ENCODE measurements around the gene USP43.
"Not testable (repeated sequence)": the region's sequence is repeated elsewhere in the genome, so short reads cannot be mapped to it uniquely, and the experiment has no call there.

USP43 gene, protein sequence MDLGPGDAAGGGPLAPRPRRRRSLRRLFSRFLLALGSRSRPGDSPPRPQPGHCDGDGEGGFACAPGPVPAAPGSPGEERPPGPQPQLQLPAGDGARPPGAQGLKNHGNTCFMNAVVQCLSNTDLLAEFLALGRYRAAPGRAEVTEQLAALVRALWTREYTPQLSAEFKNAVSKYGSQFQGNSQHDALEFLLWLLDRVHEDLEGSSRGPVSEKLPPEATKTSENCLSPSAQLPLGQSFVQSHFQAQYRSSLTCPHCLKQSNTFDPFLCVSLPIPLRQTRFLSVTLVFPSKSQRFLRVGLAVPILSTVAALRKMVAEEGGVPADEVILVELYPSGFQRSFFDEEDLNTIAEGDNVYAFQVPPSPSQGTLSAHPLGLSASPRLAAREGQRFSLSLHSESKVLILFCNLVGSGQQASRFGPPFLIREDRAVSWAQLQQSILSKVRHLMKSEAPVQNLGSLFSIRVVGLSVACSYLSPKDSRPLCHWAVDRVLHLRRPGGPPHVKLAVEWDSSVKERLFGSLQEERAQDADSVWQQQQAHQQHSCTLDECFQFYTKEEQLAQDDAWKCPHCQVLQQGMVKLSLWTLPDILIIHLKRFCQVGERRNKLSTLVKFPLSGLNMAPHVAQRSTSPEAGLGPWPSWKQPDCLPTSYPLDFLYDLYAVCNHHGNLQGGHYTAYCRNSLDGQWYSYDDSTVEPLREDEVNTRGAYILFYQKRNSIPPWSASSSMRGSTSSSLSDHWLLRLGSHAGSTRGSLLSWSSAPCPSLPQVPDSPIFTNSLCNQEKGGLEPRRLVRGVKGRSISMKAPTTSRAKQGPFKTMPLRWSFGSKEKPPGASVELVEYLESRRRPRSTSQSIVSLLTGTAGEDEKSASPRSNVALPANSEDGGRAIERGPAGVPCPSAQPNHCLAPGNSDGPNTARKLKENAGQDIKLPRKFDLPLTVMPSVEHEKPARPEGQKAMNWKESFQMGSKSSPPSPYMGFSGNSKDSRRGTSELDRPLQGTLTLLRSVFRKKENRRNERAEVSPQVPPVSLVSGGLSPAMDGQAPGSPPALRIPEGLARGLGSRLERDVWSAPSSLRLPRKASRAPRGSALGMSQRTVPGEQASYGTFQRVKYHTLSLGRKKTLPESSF

DNA sequence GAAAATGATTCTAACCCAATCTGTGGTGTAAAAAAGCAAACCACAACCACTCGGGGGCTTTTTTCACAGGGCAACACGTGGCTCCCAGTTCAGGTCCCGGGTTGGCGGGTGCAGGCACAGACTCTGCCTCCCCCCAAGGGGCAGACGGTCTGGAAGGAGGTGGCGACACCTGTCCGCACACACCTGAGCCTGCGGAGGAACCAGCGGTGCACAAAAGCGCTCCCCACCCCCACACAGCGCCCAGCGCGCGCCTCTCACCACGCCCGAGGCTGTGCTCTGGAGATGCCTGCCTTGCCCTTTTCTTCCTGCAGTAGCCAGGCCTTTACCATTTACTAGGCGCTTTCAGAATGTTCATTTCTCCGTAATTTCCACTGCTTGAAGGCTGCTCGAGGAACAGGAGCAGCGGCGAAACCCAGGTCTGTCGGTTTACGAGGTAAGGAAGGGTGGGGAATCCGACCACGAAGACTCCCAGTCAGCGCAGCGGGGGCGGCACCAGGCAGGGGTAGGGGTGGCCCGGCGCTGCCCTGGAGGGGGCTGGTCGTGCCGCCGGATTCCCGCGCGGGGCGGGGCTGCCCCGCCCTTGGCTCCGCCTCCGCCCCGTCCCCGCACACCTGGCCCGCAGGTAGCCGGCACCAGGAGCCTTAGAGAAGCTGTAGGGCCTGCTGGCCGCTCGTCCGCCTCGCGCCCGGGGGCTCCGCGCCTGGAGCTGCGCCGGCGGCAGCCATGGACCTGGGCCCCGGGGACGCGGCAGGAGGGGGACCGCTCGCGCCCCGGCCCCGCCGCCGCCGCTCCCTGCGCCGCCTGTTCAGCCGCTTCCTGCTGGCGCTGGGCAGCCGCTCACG lies at the start of gene USP43:
USP43 (plus strand) TSS at position 608 of the 842 bp plus-strand sequence; CDS start at position 724, 116 bp downstream.
- no peak for DNase-seq

DNA sequence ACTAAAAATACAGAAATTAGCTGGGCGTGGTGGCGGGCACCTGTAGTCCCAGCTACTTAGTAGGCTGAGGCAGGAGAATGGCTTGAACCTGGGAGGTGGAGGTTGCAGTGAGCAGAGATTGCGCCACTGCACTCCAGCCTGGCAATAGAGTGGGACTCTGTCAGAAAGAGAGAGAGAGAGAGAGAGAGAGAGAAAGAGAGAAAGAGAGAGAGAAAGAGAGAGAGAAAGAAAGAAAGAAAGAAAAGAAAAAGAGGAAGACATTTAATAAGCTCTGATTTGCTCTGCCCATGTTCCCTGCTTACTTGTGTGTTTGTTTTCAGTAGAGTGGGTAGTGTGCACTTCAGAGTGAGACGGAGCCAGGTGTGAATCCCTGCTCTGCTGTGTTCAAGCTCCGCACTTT lies 47.7 kb upstream of the USP43 start:
- DNase-seq, result not testable (repeated sequence)

DNA sequence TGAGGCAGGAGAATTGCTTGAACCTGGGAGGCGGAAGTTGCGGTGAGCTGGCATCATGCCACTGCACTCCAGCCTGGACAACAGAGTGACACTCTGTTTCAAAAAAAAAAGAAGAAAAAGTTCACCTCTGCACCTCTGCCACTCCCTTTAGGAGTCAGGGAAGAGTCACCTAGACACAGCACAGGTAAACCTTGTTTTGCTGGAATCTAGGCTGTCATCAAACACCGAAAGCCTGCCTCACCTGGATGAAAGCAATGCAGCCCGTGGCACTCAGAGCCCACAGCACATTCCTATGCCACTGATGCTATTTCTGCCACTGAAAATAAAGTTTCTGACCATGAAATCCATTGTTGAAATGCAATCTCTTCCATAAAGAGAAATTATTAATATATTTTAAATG lies 46.7 kb upstream of the USP43 start:
- DNase-seq, result no peak

DNA sequence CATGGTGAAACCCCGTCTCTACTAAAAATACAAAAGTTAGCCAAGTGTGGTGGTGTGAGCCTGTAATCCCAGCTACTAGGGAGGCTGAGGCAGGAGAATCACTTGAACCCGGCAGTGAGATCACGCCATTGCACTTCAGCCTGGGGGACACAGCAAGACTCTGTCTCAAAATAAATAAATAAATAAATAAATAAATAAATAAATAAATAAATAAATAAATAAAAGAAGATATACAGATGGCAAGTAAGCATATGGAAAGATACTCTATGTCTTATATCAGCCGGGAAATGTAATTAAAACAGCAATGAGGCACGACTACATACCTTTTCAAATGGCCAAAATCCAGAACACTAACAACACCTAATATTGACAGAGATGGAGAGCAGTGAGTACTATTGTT lies 40.7 kb upstream of the USP43 start:
- DNase-seq, result not testable (repeated sequence)

DNA sequence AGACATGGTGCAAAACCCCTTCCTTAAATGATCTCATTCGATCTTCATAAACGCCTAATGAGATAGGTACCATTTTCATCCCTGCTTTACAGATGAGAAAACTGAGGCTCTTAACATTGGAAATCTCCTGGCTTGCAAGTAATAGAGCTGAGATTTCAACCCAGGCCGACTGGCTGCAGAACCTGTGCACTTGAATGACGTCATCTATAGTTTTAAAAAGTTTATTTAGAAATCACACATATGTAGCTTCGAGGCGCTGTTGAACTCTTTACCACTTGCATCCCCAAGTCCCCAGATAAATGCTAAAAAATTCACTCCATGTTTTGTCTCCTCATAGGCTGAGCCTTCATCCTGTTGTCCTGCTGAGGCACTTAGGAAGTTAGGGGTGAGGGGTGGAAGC lies 38.9 kb upstream of the USP43 start:
- no peak for DNase-seq

DNA sequence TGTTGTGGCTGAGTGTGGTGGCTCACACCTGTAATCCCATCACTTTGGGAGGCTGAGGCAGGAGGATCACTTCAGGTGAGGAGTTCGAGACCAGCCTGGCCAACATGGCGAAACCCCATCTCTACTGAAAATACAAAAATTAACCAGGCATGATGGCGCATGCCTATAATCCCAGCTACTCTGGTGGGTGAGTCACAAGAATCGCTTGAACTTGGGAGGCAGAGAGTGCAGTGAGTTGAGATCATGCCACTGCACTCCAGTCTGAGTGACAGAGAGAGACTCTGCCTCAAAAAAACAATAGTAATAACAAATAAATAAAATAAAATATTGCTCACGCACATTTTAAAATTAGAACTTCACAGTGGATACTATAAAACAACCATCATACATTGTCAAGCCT lies 38.3 kb upstream of the USP43 start:
- DNase-seq, result not testable (repeated sequence)

DNA sequence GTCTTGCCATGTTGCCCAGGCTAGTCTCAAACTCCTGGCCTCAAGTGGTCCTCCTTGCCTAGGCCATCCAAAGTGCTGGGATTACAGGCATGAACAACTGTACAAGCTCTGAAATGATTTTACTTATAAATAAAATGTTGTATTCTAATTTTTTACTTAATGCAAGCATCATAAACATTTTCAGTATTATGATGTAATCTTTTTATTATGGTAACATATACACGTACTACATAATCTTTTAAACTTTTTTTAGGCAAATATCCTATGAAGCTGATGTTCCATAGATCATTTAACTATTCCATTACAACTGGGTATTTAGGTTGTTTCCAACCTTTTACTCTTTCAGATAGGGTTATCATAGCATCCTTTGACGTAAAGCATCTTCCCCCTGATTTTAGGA lies 33.8 kb upstream of the USP43 start:
- no peak for DNase-seq

DNA sequence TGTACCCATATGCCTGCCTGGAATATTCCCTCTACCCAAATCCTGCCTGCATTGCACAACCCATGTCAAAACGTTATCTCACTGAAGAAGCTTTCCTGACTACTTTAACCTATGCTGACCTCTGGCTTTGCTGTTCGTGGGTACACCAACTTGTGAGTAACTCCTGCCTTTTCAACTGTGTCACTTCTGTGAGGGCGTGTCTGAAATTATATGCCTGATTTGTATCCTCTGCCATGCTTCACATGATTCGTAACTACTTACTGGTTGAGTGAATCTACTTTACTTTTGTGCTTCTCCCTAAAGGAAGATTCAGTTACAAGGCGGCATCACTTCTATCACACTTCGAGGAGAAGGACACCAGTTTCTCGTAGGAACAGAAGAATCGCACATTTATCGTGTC lies 33.3 kb upstream of the USP43 start:
- DNase-seq, result no peak

DNA sequence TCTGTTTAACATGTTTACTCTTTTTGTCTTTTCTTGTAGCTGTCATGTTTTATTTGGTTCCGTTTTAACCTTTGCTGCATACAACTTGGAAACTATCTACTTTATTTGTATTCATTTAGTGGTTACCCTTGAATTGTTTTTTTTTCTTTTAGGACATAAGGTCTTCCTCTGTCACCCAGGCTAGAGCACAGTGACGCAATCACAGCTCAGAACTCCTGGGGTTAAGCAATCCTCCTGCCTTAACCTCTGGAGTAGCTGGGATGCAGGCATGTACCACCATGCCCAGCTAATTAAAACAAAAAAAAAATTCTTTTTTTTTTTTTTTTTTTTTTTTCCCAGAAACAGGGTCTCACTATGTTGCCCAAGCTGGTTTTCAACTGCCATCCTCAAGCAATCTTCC lies 29.8 kb upstream of the USP43 start:
- no peak for DNase-seq

DNA sequence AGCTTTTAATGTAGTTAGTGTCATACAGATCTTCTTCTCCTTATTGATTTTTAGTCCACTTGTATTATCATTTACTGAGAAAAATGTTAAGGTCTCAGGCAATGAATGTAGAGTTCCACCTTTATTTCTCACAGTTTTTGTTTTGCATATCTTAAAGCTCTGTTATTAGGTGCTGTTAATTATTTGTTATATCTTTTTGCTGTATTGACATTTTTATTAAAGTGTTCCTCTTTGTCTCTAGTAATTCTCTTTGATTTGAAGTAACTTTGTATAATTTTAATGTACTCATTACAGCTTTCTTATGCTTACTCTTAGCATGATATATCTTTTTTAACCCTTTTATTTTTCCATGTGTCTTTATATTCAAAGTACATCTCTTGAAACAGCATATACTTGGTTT lies 22.4 kb upstream of the USP43 start:
- no peak for DNase-seq

DNA sequence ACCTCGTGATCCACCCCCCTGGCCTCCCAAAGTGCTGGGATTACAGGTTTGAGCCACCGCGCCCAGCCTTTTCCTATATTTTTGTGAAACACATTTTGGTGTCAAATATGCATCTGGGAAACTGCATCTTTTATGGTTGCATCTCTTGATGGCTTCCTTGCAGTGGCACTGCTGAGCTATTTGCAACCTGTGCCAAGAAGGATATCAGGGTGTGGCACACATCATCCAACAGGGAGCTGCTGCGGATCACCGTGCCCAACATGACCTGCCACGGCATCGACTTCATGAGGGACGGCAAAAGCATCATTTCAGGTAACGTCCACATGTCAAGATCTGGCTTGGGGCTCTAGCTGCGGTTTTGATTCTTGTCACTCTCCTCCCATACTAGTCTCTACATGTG lies 16.8 kb upstream of the USP43 start:
- no peak for DNase-seq

DNA sequence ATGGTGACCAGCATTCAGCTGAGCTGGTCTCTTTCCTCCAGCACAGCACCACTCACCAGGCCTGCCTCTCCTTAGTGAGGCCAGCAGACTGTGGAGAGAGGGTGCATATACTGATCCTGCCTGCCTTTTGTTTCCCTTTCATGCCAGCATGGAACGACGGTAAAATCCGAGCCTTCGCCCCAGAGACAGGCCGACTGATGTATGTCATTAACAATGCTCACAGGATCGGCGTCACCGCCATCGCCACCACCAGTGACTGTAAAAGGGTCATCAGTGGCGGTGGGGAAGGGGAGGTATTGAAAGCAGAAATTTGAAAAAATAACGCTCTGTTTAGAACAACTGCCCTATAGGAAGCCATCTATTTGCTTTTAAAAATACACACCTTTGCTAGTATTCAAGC lies 12.6 kb upstream of the USP43 start:
- DNase-seq, result no peak

DNA sequence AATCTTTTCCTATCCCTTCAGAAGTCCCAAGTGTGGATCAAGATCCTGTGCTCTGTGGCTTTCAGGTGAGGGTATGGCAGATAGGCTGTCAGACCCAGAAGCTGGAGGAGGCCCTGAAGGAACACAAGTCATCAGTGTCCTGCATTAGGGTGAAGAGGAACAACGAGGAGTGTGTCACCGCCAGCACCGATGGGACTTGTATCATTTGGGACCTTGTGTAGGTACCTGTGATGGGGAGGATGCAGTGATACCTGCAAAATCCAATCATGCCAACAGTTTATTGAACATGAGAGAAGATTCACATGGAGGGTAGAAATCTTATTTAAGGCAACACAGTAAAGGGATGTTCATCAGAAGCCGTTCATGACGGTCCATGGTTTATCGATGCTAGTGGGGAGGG lies 10.0 kb upstream of the USP43 start:
- DNase-seq, result no peak

DNA sequence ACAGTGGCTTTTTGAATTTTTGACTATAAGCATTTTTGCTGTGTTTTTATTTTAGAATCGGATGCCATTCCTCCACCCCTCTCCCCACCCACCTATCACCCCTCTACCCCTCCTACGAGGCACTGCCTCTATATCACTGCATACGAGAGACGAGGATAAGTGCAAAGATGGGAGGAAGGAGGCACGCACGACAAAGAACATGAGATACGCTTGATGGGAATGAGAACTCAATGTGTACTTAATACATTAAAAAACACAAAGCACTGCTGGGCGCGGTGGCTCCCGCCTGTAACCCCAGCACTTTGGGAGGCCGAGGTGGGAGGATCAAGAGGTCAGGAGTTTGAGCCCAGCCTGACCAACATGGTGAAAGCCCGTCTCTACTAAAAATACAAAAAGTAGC lies 8.8 kb upstream of the USP43 start:
- DNase-seq, result no peak

DNA sequence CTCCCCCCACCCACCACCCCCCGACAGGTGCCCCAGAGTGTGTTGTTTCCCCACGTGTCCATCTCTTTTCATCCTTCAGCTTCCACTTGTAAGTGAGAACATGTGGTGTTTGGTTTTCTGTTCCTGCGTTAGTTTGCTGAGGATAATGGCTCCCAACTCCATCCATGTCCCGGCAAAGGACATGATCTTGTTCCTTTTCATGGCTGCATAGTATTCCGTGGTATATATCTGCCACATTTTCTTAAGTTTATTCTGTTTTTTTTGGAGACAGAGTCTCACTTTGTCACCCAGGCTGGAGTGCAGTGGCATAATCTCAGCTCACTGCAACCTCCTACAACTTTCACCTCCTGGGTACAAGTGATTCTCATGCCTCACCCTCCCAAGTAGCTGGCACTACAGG lies 4.9 kb upstream of the USP43 start:
- DNase-seq, result not testable (repeated sequence)

DNA sequence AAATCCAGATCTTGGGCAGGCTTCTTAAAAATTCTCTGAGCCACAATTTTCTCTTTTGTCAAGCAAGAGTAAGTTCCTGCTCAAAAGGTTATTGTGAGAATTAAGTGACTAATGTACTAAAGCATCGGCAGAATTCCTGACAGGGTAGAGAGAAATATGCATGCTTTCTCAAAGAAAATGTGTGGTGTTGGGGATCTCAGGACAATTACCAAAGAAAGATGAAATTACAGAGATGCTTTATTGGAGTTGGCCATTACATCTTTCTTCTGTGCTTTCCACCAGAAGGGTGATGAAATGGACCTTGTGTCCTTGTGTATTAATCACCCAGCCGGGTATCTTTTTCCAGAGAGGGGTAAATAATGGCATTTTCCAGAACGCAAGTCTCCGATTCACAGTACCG lies 1.7 kb upstream of the USP43 start:
- DNase-seq, result no peak

DNA sequence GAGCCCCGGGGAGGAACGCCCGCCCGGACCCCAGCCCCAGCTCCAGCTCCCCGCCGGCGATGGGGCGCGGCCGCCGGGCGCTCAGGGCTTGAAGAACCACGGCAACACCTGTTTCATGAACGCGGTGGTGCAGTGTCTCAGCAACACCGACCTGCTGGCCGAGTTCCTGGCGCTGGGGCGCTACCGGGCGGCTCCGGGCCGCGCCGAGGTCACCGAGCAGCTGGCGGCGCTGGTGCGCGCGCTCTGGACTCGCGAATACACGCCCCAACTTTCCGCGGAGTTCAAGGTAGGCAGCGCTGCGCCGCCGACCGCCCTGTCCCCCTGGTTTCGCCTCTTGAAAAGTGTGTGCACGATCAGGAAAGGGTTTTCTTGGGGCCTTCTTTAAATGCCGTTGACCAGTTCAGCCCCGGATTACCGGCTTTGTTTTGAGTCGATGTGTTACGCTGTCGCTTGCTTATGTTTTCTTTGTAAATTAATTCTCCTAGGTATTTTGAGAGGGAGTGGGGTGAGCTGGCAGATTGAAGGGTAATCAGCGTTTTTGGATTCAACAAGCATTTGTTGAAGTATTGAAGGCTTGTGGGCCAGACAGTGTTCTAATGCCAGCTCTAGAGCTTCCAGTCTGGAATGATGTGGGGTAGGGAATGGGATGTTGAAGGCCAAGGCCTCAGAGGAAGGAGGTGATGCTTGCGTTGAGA lies 681 bp downstream of the USP43 start:
- no peak for DNase-seq

DNA sequence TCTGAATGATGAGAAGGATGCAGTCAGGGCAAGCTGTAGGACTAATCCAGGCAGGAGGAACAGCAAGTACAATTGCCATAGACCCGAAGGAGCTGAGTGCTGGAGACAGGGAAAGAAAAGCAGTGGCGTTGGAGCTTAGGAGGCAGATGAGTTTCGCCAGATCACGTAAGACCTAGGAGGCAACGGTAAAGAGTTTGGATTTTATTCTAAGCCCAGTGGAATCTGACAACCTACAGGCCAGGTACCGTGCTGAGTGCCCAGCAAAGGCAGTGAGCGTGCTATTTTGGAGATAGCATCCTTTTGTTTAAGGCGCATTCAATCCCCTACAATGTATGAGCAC lies 1.2 kb downstream of the USP43 start:
- DNase-seq, result no peak

DNA sequence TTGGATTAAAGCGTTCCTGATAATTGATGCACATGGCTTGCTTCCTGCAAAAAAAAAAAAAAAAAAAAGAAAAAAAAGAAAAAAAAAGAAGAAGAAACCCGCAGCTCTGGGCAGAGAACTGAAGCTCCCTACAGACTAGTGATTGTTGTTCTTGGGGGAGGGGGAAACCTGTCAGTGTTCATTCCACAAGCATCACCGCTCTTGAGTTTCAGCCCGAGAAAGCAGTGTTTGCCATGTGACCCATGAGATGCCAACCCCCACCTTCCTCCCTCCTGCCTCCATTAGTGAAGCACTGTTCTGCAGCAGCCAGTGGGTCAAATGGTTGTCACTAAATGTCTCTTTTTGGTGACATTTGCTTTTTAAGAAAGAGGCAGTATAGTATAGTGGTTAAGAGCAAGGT lies 1.7 kb downstream of the USP43 start:
- DNase-seq, result no peak

DNA sequence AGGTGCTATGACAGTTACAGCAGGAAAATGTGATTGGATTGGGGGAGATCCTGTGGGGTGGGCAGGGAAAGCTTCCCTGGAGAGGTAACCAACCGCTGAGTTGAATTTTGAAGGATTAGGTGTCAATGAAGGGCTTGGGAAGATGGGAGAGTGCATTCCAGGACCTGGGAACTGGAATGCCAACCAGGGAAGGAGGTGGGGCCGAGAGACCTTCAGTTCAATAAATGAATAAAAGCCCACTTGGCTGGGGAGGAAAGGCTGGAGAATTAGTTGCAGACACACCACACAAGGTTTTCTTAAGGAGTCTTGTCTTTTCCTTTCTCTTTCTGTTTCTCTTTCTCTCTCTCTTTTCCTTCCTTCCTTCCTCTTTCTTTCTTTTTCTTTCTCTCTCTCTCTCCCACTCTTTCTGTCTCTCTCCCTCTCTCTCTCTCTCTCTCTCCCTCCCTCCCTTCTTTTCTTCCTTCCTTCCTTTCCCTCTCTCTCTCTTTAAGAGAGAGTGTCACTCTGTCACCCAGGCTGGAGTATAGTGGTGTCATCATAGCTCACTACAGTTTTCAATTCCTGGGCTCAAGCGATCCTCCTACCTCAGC lies 3.3 kb downstream of the USP43 start:
- DNase-seq, result no peak

DNA sequence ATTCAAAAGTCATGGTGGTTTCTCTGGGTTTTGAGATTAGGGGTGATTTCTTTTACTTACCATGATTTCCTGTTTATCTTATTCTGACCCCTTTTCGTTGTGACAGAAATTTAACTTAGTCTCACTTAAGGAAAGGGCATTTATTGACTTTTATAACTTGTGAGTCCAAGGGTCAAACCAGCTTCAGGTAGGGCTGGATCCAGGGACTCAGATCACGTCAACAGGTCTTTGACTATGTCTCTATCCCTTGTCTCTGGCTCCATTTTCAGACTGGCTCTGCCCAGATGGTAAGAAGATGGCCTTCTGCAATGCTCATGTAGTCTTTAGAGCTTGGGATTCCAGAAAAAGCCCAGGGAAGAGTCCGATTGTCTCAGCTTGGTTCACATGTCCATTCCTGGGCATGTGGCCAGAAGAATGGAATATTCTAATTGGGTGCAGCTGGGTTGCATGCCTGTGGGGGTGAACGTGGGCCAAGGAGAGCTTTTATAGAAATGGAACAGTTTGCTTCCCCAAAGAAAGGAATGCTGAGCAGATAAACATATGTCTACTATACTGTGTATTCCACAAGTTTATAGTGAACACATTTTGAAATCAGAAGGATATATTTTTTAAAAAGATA lies 13.4 kb downstream of the USP43 start:
- no peak for DNase-seq

All from CD4-positive, alpha-beta T cell treated with Interleukin-15 for 1 hour (primary cell).